SJSA1 (cell line): ENCODE results near the gene ADD2. TPM values are rescaled to one million over a fixed set of nuclear protein-coding genes. Genes with fewer than 3 reads are reported as not detected.
"Not testable (repeated sequence)": the region's sequence is repeated elsewhere in the genome, so short reads cannot be mapped to it uniquely, and the experiment has no call there.

Experiments
- DNase-seq, 2 experiments: peaks; one replicate each; pipeline ENCODE4 v3.0.0-alpha.2; 2015 to 2020; ENCODE audit warnings: low spot score in 2 of 2, low read depth in 1 of 2
- H3K27ac ChIP-seq: fragments of 250-450 bp; sonication (Bioruptor Pico); 2 replicates; pipeline ENCODE4 v1.5.1; 2020; ENCODE audit warnings: mild to moderate bottlenecking, moderate library complexity
- H3K27me3 ChIP-seq: fragments of 250-450 bp; sonication (Bioruptor Pico); replicated peaks from 2 replicates; pipeline ENCODE4 v1.5.1; 2020; ENCODE audit warnings: mild to moderate bottlenecking, moderate library complexity
- H3K36me3 ChIP-seq: fragments of 250-450 bp; sonication (Bioruptor Pico); 2 replicates; pipeline ENCODE4 v1.5.1; 2020; ENCODE audit warnings: mild to moderate bottlenecking
- H3K4me1 ChIP-seq: fragments of 250-450 bp; sonication (Bioruptor Pico); replicated peaks from 2 replicates; pipeline ENCODE4 v1.6.1; 2021; ENCODE audit warnings: mild to moderate bottlenecking
- H3K4me3 ChIP-seq: fragments of 250-450 bp; sonication (Bioruptor Pico); 2 replicates; pipeline ENCODE4 v1.5.1; 2020; ENCODE audit warnings: mild to moderate bottlenecking
- H3K9me3 ChIP-seq: fragments of 250-450 bp; sonication (Bioruptor Pico); replicated peaks from 2 replicates; pipeline ENCODE4 v1.5.1; 2020; ENCODE audit warnings: mild to moderate bottlenecking
- total RNA-seq: library from RNA; depleted of rRNA; stranded (reverse); fragments of >200 nt; shearing (Covaris generic); gene quantifications from 2 replicates; pipeline ENCODE4 v1.2.3, GENCODE V29; 2014

ADD2 gene
- total RNA-seq, 1 experiment from 2014 or later = not detected

- DNase-seq = no peak
- H3K36me3 ChIP-seq = no peaks in the 10 kb centered on the region
- H3K4me3 ChIP-seq = no peak overlapping the region
- no peak overlapping the region for H3K27ac ChIP-seq
- peaks cover 13% of the 10 kb centered on the region; the same call in 1 of the 2 replicates for H3K27me3 ChIP-seq
- H3K4me1 ChIP-seq = no peaks in the 10 kb centered on the region
- no peaks in the 10 kb centered on the region for H3K9me3 ChIP-seq
Observed at GRCh38 chr2:70751881-70752280, 16.1 kb downstream of the ADD2 start.

- no peaks in the 10 kb centered on the region for H3K9me3 ChIP-seq
- DNase-seq = no peak
- no peaks in the 10 kb centered on the region for H3K36me3 ChIP-seq
- no peak overlapping the region for H3K27ac ChIP-seq
- H3K4me1 ChIP-seq = no peaks in the 10 kb centered on the region
- H3K4me3 ChIP-seq = no peak overlapping the region
- H3K27me3 ChIP-seq = peaks cover 17% of the 10 kb centered on the region; the same call in 1 of the 2 replicates
Observed at GRCh38 chr2:70750320-70750719, 17.7 kb downstream of the ADD2 start.

- Histone ChIP-seq H3K36me3 (no peaks in the 10 kb centered on the region), H3K27me3 (peaks cover 17% of the 10 kb centered on the region; the same call in 1 of the 2 replicates), H3K4me3 (no peak overlapping the region), H3K9me3 (no peaks in the 10 kb centered on the region), H3K27ac (no peak overlapping the region), H3K4me1 (no peaks in the 10 kb centered on the region)
- no peak for DNase-seq
Observed at GRCh38 chr2:70748002-70748784, 19.8 kb downstream of the ADD2 start.

GRCh38 chr2:70747284-70747683 is 20.7 kb downstream of the ADD2 start:
- peaks cover 17% of the 10 kb centered on the region; the same call in 1 of the 2 replicates for H3K27me3 ChIP-seq
- H3K4me1 ChIP-seq = no peaks in the 10 kb centered on the region
- H3K27ac ChIP-seq = no peak overlapping the region
- no peak for DNase-seq
- H3K9me3 ChIP-seq = no peaks in the 10 kb centered on the region
- H3K36me3 ChIP-seq = no peaks in the 10 kb centered on the region
- H3K4me3 ChIP-seq = no peak overlapping the region

- H3K4me1 ChIP-seq = no peaks in the 10 kb centered on the region
- no peaks in the 10 kb centered on the region for H3K36me3 ChIP-seq
- 0 out of 2 replicates have a peak, but pooled peaks cover 9% of the 10 kb centered on the region for H3K27me3 ChIP-seq
- H3K27ac ChIP-seq = no peak overlapping the region
- H3K4me3 ChIP-seq = no peak overlapping the region
- no peaks in the 10 kb centered on the region for H3K9me3 ChIP-seq
- no peak for DNase-seq
Observed at GRCh38 chr2:70746094-70746974, 21.7 kb downstream of the ADD2 start.

GRCh38 chr2:70745276-70745825 is 22.6 kb downstream of the ADD2 start:
- Histone ChIP-seq H3K27ac (no peak overlapping the region), H3K4me1 (no peaks in the 10 kb centered on the region)
- DNase-seq = no peak

GRCh38 chr2:70744397-70744796 is 23.6 kb downstream of the ADD2 start:
- Histone ChIP-seq H3K4me3 (no peak overlapping the region), H3K4me1 (no peaks in the 10 kb centered on the region), H3K27ac (no peak overlapping the region), H3K36me3 (no peaks in the 10 kb centered on the region), H3K27me3 (0 out of 2 replicates have a peak, but pooled peaks cover 12% of the 10 kb centered on the region), H3K9me3 (no peaks in the 10 kb centered on the region)
- DNase-seq = no peak

More at GRCh38 chr2:70745276-70745825, 22.6 kb downstream of the ADD2 start:
- Histone ChIP-seq H3K9me3 (no peaks in the 10 kb centered on the region), H3K27me3 (0 out of 2 replicates have a peak, but pooled peaks cover 12% of the 10 kb centered on the region), H3K36me3 (no peaks in the 10 kb centered on the region), H3K4me3 (no peak overlapping the region)

- Histone ChIP-seq H3K27me3 (0 out of 2 replicates have a peak, but pooled peaks cover 11% of the 10 kb centered on the region), H3K4me1 (no peaks in the 10 kb centered on the region), H3K9me3 (no peaks in the 10 kb centered on the region), H3K27ac (no peak overlapping the region), H3K36me3 (no peaks in the 10 kb centered on the region), H3K4me3 (no peak overlapping the region)
- DNase-seq = no peak
Observed at GRCh38 chr2:70743677-70744076, 24.3 kb downstream of the ADD2 start.

GRCh38 chr2:70743068-70743467 is 24.9 kb downstream of the ADD2 start:
- Histone ChIP-seq H3K36me3 (no peaks in the 10 kb centered on the region), H3K4me1 (no peaks in the 10 kb centered on the region), H3K9me3 (no peaks in the 10 kb centered on the region), H3K4me3 (no peak overlapping the region), H3K27ac (no peak overlapping the region), H3K27me3 (0 out of 2 replicates have a peak, but pooled peaks cover 9% of the 10 kb centered on the region)
- no peak for DNase-seq

DNA sequence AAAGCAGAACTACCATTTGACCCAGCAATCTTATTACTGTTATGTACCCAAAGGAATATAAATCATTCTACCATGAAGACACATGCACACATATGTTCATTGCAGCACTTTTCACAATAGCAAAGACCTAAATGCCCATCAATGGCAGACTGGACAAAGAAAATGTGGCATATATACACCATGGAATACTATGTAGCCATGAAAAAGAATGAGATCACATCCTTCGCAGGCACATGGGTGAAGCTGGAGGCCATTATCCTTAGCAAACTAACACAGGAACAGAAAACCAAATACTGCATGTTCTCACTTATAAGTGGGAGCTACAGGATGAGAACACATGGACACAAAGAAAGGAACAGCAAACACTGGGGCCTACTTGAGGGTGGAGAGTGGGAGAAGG is 28.5 kb downstream of the ADD2 start:
- H3K4me3 ChIP-seq, DNase-seq, H3K9me3 ChIP-seq, H3K4me1 ChIP-seq, H3K36me3 ChIP-seq, H3K27me3 ChIP-seq, H3K27ac ChIP-seq: not testable (repeated sequence)

- H3K9me3 ChIP-seq = no peaks in the 10 kb centered on the region
- H3K27ac ChIP-seq = no peak overlapping the region
- peaks cover 7% of the 10 kb centered on the region; the same call in 1 of the 2 replicates for H3K27me3 ChIP-seq
- no peak overlapping the region for H3K4me3 ChIP-seq
- no peaks in the 10 kb centered on the region for H3K36me3 ChIP-seq
- DNase-seq = no peak
- no peaks in the 10 kb centered on the region for H3K4me1 ChIP-seq
Observed at GRCh38 chr2:70738159-70738558, 29.8 kb downstream of the ADD2 start.

DNA sequence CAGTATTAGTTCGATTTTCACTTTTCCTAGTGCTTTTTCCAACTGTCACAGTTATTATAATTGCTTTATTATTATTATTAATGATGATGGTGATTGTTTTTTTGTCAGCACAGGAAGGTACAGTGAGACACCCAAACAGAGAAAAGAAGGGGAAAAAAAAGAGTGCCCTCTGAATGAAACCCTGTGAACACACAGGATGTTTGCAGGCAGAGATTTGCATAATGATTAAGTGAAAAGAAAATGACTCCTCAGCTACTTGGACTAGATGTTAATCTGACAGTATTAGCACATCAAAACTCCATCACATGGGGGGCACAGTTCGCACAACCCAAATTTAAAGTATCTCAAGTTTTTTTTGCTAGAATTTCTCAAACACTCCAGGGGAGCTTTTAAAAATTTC is 32.9 kb downstream of the ADD2 start:
- no peak overlapping the region for H3K4me3 ChIP-seq
- H3K36me3 ChIP-seq = no peaks in the 10 kb centered on the region
- no peak for DNase-seq
- H3K9me3 ChIP-seq = no peaks in the 10 kb centered on the region
- peaks cover 4% of the 10 kb centered on the region; the same call in 1 of the 2 replicates for H3K27me3 ChIP-seq
- H3K4me1 ChIP-seq = no peaks in the 10 kb centered on the region
- no peak overlapping the region for H3K27ac ChIP-seq

- no peak for DNase-seq
- no peaks in the 10 kb centered on the region for H3K36me3 ChIP-seq
- no peaks in the 10 kb centered on the region for H3K9me3 ChIP-seq
- H3K27ac ChIP-seq = no peak overlapping the region
- no peak overlapping the region for H3K4me3 ChIP-seq
- peaks cover 4% of the 10 kb centered on the region; the same call in 1 of the 2 replicates for H3K27me3 ChIP-seq
- H3K4me1 ChIP-seq = no peaks in the 10 kb centered on the region
Observed at GRCh38 chr2:70733646-70734180, 34.3 kb downstream of the ADD2 start.
